PC-9 (cell line): Measurements from ENCODE around the gene RBM33.

ENCODE experiments used
- EZH2 ChIP-seq: fragments of 200-600 bp; sonication (generic); IDR thresholded peaks from 2 replicates; pipeline ENCODE4 v1.8.0; 2017; ENCODE audit warnings: antibody characterized with exemption, low read depth
- TF ChIP-seq, protein P1 (sequence below): fragments of 200-600 bp; sonication (generic); conservative IDR thresholded peaks from 2 replicates; pipeline ENCODE4 v1.6.1; 2017; ENCODE audit warnings: mixed run types, antibody characterized with exemption, mild to moderate bottlenecking, moderate library complexity

DNA sequence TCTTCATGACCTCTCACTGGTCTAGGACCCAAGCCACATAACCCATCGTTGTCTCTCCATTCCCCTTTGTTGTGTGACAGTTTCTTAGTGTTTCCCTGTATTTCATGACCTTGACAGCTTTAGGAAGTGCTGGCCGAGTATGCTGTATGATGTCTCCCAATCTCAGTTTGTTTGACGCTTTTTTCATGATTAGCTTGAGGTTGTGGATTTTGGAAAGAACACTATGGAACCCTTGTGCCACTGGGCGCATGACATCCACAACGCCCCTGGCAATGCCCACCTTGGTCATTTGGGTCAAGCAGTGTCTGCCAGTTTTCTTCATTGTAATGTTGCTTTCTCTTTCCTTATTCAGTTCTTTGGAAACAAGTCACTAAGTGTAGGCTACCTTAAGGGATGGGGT, 52.3 kb downstream of the RBM33 start:
- TF ChIP-seq, protein P1, sequence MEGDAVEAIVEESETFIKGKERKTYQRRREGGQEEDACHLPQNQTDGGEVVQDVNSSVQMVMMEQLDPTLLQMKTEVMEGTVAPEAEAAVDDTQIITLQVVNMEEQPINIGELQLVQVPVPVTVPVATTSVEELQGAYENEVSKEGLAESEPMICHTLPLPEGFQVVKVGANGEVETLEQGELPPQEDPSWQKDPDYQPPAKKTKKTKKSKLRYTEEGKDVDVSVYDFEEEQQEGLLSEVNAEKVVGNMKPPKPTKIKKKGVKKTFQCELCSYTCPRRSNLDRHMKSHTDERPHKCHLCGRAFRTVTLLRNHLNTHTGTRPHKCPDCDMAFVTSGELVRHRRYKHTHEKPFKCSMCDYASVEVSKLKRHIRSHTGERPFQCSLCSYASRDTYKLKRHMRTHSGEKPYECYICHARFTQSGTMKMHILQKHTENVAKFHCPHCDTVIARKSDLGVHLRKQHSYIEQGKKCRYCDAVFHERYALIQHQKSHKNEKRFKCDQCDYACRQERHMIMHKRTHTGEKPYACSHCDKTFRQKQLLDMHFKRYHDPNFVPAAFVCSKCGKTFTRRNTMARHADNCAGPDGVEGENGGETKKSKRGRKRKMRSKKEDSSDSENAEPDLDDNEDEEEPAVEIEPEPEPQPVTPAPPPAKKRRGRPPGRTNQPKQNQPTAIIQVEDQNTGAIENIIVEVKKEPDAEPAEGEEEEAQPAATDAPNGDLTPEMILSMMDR: no peak
- TF ChIP-seq EZH2: no peak
